Dermis microvascular lymphatic vessel endothelial cell (primary cell): ENCODE measurements around the gene DNASE2. TPM values are rescaled to one million over a fixed set of nuclear protein-coding genes. Genes with fewer than 3 reads are reported as not detected.

Experiments
- DNase-seq, 2 donors: peaks; one replicate each; pipeline versions ENCODE4 v3.0.0 to v3.0.0-alpha.2; 2010; ENCODE audit warnings: low read depth in 2 of 2
- total RNA-seq: library from RNA; depleted of rRNA; stranded (reverse); fragments of >200 nt; gene quantifications from 2 replicates; pipeline ENCODE4 v1.2.1, GENCODE V29; 2014

The DNASE2 gene
- total RNA-seq, 1 donor from 2014 or later, result 19.1 TPM

DNA sequence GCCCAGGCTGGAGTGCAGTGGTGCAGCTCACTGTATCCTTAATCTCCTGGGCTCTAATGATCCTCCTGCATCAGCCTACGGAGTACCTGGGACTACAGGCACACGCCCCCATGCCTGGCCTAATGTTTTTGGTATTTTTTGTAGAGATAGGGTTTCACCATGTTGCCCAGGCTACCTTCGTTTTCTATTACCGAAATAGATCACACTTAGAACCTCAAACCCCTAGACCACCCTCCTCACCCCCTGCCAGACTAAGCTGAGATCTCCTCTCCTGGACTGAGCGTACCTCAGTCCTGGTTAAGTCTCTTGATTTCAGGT lies 5.4 kb upstream of the DNASE2 start:
- no peak for DNase-seq

DNA sequence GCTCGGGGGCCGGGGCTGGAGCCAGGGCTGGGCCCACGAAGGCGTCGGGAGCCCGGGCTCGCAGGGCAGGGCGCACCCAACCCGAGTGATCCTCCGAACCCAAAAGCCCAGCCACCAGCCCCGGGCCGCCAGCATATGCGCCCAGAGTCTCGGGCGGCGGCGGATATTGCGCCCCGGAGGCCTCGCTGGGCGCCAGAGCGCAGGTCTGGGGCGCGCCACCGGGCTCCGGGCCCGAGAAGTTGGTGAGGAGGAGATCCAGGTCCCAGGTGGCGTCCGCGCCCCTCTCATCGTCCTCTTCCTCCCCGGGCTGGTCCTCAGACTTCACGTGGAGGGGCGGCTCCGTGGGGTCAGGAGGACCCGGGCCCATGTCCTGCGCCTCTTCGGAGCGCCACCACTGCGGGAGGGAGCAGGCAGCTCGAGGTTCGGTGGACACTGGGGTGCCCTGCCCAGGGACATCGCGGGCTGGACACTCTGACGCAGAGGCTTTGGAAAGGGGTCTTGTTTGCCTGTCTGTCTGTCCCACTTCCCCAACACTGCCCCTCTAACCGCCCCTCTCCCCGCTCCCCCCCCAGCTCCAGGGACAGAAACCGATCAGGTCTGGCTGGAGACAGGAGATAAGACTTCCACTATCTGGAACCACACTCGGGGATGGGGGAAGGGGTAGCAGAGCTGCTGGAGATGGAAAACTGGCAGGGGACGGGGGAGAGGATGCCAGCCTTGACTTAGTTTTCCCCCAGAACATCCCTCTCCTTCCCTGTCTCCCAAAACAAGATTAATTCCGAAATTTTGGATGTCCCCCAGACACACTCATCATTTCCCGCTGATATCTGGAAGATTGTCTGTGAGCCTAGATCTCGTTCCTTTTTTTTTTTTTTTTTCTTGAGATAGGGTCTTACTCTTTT lies 4.8 kb upstream of the DNASE2 start:
- no peak for DNase-seq

DNA sequence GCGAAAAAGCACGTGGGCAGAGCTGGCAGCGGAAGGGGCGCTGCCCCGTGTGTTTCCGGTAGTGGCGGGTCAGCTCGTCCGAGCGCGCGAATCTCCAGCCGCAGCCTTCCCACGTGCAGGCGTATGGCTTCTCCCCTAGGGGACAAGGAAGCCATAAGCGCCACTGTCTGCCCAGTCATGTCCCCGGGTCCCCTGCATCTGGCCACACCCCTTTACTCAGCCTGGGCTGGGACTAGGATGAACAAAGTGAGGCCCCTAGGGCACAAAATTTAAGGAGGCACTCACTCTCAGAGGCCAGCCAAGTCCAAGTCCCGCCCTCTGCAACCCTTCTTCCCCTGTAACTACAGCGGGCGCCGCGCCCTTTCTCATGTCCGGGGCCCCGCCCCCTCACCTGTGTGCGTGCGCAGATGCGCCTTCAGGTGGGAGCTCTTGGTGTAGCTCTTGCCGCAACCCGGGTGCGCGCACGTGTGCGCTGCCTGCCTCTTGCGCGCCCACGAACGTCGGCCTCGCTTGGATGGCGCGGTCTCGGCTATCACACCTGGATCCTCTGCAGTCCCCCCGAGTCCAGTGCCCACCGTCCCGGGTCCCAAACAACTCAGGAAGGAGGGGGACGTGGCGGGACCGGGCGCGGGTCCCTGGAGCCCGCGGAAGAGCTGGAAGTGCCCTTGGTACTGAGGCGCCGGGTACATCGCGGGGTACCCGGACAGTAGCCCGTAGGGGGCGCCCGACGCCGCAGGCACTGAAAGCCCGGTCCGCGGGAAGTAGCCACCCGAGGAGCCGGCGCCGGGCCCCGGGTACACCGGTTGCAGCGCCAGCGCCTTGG lies 3.9 kb upstream of the DNASE2 start:
- peak; percentile 20 to 72 for DNase-seq

GRCh38 chr19:12884627-12884925 lies 3.3 kb upstream of the DNASE2 start:
- no peak for DNase-seq

DNA sequence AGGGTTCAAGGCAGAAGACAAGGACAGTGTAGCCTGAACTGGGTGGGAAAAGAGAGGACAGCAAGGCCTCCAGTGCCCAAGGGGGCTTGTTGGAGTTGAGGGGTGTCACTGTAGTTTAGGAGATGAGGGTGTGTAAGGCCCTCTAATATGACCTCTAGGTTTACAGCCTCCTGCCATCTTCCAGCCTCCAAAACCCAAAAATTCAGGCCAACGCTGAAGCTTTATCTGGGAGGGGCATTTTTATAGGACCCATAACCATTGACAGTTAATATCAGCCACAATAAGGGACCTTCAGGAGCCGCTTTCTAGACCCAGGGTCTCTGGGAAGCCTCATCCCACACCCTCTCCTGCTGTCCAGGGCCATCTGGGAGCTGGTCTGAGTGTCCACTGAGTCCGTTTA lies 3.0 kb upstream of the DNASE2 start:
- DNase-seq, result no peak

- no peak for DNase-seq
These were observed 1.3 kb upstream of the DNASE2 start for GRCh38 chr19:12882589-12882988.

GRCh38 chr19:12880551-12881171 lies 588 bp downstream of the DNASE2 start:
- no peak for DNase-seq

DNA sequence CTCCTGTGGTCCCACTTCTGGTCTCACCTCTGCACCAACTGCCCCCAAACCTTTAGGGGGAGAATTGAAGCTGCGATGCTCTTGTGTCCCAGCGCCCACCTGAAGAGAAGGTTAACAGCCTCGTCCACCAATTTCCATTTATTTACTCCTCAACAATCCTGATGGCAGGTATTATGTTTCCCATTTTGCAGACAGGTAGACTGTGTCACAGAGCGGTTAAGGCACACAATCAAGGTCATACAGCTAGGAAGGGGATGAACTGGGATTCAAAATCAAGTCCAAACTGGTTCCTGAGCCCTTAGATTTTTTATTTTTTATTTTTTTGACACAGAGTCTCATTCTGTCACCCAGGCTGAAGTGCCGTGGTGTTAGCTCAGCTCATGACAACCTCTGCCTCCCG lies 6.2 kb downstream of the DNASE2 start:
- DNase-seq, result no peak

GRCh38 chr19:12873891-12874745 lies 7.1 kb downstream of the DNASE2 start:
- no peak for DNase-seq

DNA sequence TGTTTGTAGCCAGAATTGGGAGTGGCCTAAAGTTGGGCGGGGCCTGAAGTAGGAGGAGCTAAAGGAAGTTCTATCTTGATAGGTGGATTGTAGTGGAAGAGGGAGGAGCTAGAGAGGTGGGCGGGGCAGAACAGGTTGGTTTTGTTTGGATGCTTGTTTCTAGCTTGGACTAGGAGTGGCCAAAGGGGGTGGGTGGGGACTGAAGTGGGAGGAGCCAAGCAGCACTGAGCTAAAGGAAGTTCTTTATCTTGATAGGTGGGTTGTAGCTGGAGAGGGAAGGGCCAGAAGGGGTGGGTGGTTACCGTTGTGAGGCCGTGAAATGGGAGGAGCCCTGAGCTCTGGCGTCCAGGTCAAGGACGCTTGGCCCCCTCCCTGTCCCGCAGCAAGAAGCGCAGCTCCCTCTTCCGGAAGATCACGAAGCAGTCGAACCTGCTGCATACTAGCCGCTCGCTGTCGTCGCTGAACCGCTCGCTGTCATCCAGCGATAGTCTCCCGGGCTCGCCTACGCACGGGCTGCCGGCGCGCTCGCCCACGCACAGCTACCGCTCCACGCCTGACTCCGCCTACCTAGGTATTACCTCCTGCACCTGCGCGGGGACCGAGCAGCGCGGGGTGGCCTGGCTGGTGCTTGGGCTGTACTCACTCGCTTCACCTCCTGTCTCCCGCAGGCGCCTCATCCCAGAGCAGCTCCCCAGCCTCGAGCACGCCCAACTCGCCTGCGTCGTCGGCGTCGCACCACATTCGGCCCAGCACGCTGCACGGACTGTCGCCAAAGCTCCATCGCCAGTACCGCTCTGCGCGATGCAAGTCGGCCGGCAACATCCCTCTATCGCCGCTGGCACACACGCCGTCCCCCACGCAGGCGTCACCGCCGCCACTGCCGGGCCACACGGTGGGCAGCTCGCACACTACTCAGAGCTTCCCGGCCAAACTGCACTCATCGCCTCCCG lies 8.0 kb downstream of the DNASE2 start:
- DNase-seq, result peak; percentile 67 to 79

DNA sequence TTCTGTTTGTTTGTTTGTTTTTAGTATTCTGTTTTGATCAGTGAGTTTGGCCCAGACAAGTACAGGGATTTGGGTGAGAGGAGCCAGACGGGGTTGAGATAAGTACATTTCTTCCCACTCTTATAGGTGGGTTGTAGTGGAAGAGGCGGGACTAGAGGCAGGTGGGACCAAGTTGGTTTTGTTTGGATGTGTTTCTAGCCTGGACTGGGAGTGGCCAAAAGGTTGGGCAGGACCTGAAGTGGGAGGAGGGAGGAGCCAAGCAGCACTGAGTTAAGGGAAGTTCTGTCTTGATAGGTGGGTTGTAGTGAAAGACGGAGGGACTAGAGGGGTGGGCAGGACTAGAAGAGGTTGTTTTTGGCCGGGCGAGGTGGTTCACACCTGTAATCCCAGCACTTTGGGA lies 9.0 kb downstream of the DNASE2 start:
- DNase-seq, result no peak

DNA sequence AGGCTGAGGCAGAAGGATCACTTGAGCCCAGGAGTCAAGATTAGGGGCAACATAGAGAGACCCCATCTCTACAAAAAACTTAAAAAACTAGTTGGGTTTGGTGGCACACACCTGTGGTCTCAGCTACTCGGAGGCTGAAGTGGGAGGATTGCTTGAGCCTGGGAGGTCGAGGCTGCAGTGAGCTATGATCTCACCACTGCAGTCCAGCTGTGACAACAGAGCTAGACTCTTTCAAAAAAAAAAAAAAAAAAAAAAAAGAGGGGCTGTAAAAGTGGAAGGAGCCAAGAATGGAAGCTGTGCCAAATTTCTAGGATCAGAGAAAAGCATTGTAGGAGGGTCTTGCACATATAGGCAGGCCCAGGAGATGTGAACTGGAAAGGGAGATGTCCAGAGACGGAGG lies 9.6 kb downstream of the DNASE2 start:
- no peak for DNase-seq

GRCh38 chr19:12868540-12869112 lies 12.6 kb downstream of the DNASE2 start:
- DNase-seq, result no peak

GRCh38 chr19:12867120-12868099 lies 13.8 kb downstream of the DNASE2 start:
- peak; percentile 25 to 70 for DNase-seq

DNA sequence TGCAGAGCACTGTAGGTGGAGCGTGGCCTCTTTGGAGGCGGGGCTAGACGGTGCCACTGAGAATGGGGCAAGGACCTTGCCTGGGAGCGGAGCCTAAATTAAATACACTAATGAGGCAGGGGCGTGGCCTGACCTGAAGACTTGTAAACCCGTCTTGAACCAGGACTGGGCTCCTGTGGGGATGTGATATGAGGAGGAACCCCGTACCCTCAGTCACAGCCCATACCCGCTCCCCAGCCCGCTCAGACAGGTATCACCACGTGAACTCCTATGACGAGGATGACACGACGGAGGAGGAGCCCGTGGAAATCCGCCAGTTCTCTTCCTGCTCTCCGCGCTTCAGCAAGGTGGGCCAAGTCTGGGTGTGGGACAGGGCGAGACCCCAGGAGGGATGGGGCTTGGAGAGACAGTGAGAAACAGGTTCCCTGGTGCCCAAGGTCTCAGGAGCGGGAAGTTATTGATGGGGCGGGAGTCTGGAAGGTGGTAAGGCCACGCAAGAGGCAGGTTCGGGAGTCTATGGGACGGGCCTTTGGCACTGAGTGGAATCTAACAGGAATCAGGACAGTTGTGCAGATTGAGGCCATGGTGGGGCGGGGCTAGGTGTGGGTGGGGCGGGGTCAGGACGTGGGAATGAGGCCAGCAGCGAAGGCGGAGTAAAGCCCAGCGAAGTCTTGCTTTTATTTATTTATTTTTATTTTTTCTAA lies 14.7 kb downstream of the DNASE2 start:
- no peak for DNase-seq

DNA sequence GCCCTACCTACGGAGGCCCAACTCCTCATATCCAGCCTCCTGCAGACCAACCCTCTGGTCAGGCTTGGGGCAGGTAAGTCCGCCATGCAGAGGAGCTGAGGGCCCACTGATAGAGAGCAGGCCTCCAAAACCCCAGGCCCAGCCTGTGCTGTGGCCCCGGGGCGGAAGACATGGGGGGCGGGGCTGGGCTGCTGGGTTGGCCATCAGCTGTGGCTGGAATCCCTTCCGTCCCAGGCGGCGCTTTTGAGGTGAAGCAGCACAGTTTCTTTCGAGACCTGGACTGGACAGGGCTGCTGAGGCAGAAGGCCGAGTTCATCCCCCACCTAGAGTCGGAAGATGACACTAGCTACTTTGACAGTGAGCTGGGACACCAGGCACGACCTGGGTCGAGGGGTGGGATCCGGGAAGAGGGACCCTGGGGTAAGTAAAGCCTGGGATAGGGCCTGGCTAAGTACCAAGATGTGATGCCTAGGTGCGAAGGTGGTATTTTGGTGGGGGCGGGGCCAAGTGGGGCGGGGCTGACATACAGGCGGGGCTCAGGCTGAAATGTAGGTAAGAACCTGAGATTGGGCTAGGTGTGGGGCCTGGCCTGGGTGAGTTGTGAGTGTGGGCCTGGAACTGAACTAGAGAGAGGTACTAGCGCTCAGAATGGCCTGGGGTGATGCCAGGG lies 15.4 kb downstream of the DNASE2 start:
- no peak for DNase-seq
